ENCODE results near the gene SDC3.

Gene SDC3

GRCh38 chr1:30904191-30904961, 4.2 kb downstream of the SDC3 start:
- DNase-seq (ENCODE audit: low spot score): no peak

- no peak for DNase-seq (ENCODE audit: low spot score)
These were observed 5.1 kb downstream of the SDC3 start for GRCh38 chr1:30903343-30904034.

- DNase-seq (ENCODE audit: low spot score): no peak
These were observed 5.8 kb downstream of the SDC3 start for GRCh38 chr1:30902593-30903290.

- DNase-seq (ENCODE audit: low spot score): no peak
These were observed 6.6 kb downstream of the SDC3 start for GRCh38 chr1:30901798-30902581.

- DNase-seq (ENCODE audit: low spot score): no peak
These were observed 7.5 kb downstream of the SDC3 start for GRCh38 chr1:30900931-30901560.

DNA sequence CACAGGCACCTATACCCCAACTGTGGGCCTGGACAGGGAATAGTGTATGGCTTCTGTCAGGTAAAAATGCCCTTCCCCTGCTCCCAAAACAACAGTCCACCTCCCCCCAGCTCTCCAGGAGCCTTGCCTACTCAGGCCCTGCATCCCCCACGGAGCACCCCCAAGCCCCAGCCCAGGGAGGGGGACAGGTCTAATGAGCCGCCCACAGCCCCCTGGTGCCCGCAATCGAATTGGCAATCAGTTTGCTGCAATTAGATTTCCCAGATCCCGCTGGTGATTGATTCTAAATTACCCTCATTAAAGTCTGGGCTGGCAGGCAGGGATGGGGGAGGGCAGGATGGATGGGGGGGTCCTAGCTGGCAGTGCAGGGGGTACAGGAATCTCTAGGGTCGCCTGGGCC, 8.1 kb downstream of the SDC3 start:
- DNase-seq (ENCODE audit: low spot score): no peak

DNA sequence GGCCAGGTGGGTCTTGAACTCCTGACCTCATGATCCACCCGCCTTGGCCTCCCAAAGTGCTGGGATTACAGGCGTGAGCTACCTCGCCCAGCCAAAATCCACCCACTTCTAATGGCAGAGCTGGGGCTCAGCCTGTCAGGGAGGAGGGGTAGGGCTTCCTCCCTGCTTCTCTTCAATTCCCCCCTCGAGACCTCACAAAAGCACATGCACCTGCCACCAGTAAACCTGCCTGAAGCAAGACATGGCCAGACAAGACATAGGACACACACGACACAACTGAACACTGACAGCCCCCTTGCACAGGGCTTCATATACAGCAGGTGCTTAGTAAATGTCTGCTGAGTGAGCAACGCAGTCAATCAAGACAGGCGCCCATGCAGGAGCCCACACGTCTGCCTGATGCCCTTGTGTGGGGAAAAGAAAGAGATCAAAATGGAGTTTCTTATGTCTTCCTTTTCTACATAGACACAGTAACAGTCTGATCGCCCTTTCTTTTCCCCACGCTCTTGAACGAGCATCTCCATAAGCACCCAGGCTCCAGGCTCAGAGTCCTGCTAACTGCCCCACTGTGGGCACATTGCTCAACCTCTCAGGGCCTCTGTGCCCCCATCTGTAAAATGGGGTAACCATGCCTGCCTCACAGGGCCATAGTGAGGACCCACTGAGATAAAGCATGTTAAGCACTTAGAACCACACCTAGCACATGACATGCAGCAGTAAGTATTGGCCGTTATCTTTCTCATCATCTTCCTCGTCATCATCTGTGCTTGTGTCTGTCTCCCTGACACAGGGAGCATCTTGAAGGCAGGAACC, 8.8 kb downstream of the SDC3 start:
- no peak for DNase-seq (ENCODE audit: low spot score)

DNA sequence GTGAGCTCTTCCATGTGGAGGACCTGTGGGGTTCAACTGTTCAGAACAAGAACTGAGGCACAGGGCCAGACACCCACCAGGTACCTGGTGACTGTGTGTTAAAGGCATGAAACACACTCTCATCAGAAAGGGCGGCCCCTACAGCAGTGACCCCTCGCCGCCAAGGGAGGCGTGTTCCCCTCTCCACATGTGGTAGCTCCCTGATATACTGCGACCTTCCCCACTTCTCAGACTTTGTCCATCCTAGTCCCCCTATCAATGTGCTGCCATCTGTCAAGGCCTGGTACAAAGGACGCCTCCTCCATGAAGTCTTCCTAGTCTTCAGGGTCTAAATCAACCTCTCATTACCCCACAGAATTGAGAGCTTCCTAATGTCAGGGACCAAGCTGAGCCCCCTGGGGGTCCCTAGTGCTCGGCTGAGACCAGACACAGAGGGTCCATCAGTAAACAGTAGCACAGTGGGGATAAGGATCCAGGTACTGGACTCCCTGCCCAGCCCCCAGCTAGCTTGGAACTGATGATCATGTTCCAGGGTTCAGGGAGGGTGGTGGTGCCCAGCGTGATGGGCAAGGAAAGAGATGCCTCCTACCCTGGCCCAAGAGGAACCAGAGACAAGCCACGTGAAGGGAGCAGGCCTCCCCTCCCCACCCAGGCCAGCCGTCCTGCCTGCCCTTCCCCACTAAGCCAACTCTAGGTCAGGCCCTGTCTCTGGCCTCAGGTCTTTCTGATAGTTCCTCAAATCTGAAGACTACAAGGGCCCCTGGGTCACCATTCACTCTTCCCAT, 10.3 kb downstream of the SDC3 start:
- DNase-seq (ENCODE audit: low spot score): no peak

GRCh38 chr1:30896905-30897304, 11.7 kb downstream of the SDC3 start:
- DNase-seq (ENCODE audit: low spot score): no peak

DNA sequence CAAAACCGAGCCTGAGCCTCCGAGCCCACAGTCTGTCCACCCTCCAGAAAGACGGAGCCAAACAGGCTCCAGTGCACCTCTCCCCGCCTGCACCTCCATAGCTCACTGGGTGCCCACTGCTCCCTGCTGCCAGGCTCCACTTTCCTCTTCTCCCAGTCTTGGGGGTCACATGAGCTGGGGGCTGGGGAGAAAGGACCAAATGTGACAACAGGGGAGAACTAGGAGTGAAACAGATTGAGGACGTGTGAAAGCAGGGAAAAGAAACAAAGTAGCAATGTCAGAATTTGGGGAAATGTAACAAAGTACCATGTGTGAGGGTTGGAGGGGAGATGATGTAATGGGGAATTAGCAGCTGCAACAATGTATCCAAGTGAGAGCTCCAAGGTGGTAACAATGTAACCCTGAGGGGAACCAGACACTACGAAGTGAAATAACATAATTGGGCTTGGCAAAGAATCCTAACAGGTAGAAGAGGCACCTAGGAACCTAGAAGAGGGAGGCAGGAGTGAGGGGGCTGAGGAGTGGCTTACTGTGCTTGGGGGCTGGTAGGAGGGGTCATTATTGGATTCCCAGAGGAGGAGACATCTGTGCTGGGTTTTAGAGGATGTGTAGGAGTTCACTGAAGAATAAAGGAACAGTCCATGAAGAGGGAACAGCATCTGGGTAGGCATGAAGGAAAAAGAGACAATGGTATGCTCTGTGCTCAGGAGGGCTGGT, 12.5 kb downstream of the SDC3 start:
- DNase-seq (ENCODE audit: low spot score): no peak

DNA sequence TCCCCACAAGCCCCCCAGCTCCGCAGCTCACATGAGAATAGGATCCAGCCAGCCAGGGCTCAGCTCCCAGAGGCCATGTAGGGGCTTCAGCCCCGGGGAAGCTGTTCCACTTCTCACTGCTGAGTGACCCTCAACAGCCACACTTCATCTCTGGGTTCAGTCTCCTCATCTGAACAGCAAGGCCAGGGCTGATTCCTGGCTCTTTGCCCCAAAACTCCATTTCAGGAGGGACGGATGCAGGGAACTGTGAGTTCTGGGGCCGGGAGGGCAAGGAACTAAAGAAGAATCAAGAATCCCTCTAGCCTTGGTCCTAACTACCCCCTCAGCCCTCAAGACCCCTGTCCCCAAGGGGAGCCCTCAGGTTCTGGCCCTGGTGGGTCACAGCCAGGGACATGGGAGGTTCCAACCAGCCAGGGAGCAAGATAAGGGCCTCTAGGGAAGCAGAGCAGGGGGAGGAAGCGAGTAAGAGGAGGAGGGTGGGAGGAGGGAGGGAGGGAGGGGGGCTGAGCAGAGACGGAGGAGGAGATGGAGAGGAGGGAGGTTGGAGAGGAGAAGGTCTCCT, 13.1 kb downstream of the SDC3 start:
- no peak for DNase-seq (ENCODE audit: low spot score)

DNA sequence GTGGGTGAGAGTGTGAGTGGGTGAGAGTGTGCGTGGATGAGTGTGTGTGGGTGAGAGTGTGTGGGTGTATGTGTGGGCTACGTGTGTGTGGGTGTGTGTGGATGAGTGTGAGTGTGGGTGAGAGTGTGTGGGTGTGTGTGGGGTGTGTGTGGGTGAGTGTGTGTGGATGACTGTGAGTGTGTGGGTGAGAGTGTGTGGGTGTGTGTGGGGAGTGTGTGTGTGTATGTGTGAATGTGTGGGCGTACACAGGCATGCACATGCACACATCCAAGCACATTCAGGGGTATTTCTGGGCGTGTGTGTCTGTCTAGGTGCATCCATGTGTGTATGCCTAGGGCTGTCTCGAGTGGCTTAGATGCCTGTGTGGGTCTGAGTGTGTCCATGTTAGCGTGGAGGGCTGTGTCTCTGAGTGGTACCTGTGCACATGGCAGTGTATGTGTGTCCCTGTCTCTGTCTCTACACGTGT, 14.0 kb downstream of the SDC3 start:
- no peak for DNase-seq (ENCODE audit: low spot score)

DNA sequence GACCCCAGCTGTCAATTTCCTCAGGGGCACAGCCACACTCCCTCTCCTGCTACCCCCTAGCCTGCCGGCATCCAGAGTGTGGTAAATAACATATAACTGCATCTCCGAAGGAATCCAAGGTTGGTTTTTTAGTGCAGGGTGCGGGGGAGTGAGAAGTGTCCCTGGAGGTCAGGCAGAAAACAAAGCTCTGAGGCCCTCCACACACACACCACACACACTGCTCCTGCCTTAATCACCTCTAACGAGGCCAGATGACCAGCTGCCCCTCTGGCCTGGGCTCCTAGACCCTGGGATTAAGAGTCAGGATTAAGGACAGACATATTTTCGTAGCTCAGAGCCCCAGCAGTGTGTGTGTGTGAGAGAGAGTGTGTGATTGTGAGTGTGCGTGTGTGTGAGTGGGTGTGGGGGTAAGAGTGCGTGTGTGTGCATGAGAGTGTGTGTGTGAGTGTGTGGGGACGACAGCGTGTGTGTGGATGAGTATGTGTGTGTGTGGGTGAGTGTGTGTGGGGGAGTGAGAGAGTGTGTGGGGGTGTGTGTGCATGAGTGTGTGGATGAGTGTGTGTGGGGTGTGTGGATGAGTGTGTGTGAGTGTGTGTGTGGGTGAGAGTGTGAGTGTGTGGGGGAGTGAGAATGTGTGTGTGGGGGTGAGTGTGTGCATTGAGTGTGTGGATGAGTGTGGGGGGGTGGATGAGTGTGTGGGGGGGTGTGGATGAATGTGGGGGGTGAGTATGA, 14.6 kb downstream of the SDC3 start:
- DNase-seq (ENCODE audit: low spot score): no peak

GRCh38 chr1:30892671-30893073, 15.9 kb downstream of the SDC3 start:
- no peak for DNase-seq (ENCODE audit: low spot score)

DNA sequence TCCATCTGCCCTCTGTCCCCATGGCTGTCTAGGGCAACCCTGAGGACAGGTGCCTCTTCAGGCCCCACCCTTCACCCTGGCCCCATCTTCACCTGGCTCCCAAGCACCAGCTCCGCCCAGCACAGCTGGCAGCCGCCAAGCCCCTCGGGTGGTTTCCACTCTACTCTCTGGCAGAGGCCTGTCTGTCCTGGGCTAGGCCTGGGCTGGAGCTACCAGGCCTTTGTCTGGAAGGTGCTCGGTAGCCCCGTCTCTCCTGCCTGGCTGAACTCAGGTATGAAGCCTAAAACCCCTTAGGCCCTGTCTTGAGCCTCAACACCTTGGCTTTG, 17.4 kb downstream of the SDC3 start:
- DNase-seq (ENCODE audit: low spot score): no peak

- no peak for DNase-seq (ENCODE audit: low spot score)
These were observed 17.9 kb downstream of the SDC3 start for GRCh38 chr1:30890502-30891226.

DNA sequence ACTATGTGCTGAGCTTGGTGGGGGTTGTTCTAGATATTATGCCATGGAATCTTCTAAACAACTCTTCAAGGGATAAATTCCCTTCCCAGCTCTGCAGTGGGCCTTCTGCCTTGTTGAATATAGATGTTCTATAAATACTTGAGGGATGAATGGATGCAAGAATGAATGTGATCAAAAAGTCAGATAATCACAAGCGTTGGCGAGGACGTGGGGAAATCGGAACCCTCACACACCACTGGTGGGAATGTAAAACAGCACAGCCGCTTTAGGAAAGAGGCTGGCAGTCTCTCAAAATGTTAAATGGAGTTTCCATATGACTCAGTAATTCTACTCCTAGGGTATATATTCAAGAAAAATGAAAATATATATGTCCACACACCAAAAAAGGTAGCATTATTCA, 19.0 kb downstream of the SDC3 start:
- no peak for DNase-seq (ENCODE audit: low spot score)

- DNase-seq (ENCODE audit: low spot score): no peak
These were observed 19.6 kb downstream of the SDC3 start for GRCh38 chr1:30888975-30889374.

All from hematopoietic multipotent progenitor cell treated with erythropoietin and hydrocortisone succinate and interleukin-3 and kit ligand, for 17 days (in vitro differentiated cells).